Stimulated activated naive CD8-positive, alpha-beta T cell treated with anti-CD3 and anti-CD28 coated beads, Interleukin-15, Interleukin-2, amounts not matched to agents 100 ng/mL and 50 ng/mL, for 24 hours (primary cell): ENCODE results near the gene TIMM44.
A peak's percentile ranks its signal among the peaks of the same experiment; 100 is the strongest.

Source experiments
- H3K27ac Mint-ChIP-seq: one replicate; pipeline ENCODE4 v1.8.0; 2021; ENCODE audit warnings: mild to moderate bottlenecking, mixed read lengths
- H3K27me3 Mint-ChIP-seq: one replicate; pipeline ENCODE4 v1.8.0; 2021; ENCODE audit warnings: mixed read lengths
- H3K36me3 Mint-ChIP-seq: one replicate; pipeline ENCODE4 v1.8.0; 2021; ENCODE audit warnings: low read depth, mixed read lengths
- H3K4me1 Mint-ChIP-seq: one replicate; pipeline ENCODE4 v1.8.0; 2021; ENCODE audit warnings: low read depth, mixed read lengths
- H3K4me3 Mint-ChIP-seq: one replicate; pipeline ENCODE4 v1.8.0; 2021; ENCODE audit warnings: mild to moderate bottlenecking, mixed read lengths
- H3K9me3 Mint-ChIP-seq: one replicate; pipeline ENCODE4 v1.8.0; 2021; ENCODE audit warnings: mixed read lengths

TIMM44 gene, protein sequence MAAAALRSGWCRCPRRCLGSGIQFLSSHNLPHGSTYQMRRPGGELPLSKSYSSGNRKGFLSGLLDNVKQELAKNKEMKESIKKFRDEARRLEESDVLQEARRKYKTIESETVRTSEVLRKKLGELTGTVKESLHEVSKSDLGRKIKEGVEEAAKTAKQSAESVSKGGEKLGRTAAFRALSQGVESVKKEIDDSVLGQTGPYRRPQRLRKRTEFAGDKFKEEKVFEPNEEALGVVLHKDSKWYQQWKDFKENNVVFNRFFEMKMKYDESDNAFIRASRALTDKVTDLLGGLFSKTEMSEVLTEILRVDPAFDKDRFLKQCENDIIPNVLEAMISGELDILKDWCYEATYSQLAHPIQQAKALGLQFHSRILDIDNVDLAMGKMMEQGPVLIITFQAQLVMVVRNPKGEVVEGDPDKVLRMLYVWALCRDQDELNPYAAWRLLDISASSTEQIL

DNA sequence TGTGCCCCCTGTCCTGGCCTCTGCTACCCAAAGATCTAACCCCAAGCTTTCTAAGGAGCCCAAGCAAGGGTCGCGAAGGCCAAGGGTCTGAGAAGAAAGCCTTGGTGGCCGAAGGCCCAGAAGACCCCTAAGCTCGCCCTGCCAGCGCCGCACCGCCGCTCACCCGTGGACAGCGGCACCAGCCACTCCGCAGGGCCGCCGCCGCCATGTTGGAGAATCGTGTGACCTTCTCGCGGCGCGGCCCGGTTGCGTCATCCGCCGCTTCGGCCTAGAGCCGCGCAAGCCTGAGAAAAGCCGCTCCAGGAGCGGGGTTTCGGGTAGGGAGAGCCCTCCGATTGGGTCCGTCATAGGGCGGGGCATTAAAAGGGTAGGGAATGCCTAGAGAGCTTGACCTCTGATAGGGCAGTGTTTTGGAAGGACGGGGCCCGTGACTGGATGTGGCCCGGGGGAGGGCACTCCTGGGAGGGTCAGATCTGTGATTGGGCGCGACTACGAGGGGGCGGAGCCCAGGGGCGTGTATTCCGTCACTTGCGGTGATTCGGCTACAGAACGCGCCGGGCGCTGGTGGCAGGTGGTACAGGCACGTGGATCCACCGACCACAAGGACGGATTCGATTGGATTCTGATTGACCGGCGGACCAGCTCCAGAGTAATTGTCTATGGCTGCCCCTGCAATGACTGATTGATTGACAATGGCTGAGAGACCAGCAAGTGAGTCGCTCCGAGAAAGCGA is at the start of gene TIMM44:
TIMM44 (minus strand) TSS at position 223 of the 733 bp plus-strand sequence; CDS start at position 208, 15 bp downstream.
- H3K27me3 Mint-ChIP-seq, result no peaks in the 10 kb centered on the region
- H3K4me3 Mint-ChIP-seq, result peak within 1 kb of the TSS; percentile 93

DNA sequence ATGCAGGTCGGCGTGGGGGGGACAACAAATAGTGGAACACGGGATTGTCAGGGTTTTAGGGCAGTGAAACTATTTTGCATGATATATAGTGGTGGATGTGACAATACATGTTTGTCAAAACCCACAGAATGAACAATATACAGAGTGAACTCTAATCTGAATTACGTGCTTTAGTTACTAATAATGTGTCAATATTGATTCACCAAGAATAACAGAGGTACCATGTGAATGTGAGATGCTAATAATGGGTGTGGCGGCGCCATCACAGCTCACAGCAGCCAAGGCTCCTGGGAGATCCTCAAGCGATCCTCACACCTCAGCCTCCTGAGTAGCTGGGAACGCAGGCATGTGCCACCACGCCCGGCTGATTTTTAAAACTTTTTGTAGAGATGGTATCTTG is 49.1 kb upstream of the TIMM44 start:
- Mint-ChIP-seq H3K4me1 (peaks cover 37% of the 10 kb centered on the region), H3K4me3 (no peak overlapping the region), H3K27ac (no peak overlapping the region), H3K27me3 (no peaks in the 10 kb centered on the region), H3K36me3 (peaks cover 45% of the 10 kb centered on the region), H3K9me3 (no peaks in the 10 kb centered on the region)

More for the DNA sequence above, at the start of gene TIMM44:
- peaks cover 43% of the 10 kb centered on the region for H3K4me1 Mint-ChIP-seq
- H3K9me3 Mint-ChIP-seq, result no peaks in the 10 kb centered on the region
- H3K36me3 Mint-ChIP-seq, result peaks cover 16% of the 10 kb centered on the region
- peak within 1 kb of the TSS; percentile 98 for H3K27ac Mint-ChIP-seq

DNA sequence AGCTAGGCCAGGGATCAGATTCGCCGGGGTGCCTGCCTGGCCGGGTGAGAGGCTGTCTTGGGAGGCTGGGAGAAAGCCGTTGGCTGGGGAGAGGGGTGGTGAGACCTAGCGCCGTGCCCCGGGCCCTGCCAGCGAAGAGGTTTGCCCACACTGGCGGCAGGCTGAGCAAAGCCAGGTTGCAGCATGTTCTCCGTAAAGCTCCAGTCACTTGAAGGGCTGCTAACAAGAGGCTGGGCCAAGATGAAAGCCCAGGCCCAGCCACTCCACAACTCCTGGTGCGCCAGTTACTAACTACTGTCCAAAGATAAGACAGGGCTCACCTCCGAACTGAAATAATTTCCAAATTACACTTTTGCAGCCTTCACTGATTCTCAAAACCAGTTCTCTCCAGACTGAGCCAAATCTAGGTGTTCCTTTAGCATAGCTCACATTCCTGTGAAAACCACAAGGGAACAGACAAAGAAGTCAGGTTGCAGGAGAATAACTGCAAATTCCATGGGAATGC is 45.7 kb upstream of the TIMM44 start:
- no peak overlapping the region for H3K4me3 Mint-ChIP-seq
- no peaks in the 10 kb centered on the region for H3K9me3 Mint-ChIP-seq
- no peaks in the 10 kb centered on the region for H3K27me3 Mint-ChIP-seq
- no peak overlapping the region for H3K27ac Mint-ChIP-seq
- peaks cover 18% of the 10 kb centered on the region for H3K4me1 Mint-ChIP-seq
- peaks cover 55% of the 10 kb centered on the region for H3K36me3 Mint-ChIP-seq

DNA sequence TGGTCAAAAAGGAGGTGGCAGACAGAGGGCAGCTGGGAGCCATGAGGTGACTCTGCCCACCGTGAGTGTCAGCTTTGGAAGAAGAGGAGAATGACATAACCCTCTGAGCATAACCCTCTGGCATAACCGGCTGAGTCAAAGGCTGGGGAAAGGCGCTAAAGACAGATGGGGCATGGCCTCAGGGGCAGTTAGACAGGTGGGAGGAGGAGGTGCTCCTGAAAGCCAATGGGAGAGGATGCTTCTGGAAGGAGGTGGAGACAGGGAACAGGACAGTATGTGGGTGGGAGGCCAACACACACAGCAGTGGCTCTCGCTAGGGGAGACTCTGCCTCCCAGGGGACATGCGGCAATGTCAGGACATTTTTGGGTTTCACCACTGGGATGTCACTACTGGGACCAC is 44.8 kb upstream of the TIMM44 start:
- Mint-ChIP-seq H3K27me3 (no peaks in the 10 kb centered on the region), H3K27ac (no peak overlapping the region), H3K4me1 (peaks cover 14% of the 10 kb centered on the region), H3K9me3 (no peaks in the 10 kb centered on the region), H3K36me3 (peaks cover 60% of the 10 kb centered on the region), H3K4me3 (no peak overlapping the region)

DNA sequence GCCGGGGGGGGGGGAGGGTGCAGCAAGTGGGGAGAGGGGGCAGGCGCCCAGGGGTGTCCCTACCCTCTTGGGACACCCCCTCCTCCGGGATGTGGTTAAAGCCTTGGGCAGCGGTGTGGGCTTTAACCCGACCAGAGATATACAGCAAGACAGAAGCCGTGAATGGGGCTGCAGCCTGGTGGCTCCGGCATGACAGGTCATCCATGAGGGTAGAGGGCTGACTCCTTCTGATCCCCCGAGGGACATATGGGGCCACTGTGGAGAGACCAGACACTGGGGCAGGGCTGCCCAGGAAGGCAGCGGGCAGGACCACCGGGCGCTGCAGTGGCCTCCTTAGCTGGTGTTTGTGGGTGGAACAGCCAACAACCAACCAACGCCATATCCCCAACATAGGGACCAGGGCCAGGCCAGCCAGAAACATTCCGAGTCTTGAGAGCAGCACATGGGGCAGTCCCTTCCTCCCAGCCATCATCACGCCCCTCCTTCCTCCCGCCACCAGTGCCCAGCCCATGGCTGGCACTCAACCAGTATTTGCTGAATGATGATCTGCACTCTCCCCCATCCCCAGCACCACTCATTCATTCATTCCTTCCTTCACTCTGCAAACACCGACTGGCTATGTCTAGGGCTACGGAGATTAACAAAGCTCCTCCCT is 43.8 kb upstream of the TIMM44 start:
- Mint-ChIP-seq H3K4me3 (no peak overlapping the region), H3K9me3 (no peaks in the 10 kb centered on the region), H3K27me3 (no peaks in the 10 kb centered on the region), H3K36me3 (peaks cover 63% of the 10 kb centered on the region), H3K4me1 (peaks cover 11% of the 10 kb centered on the region), H3K27ac (no peak overlapping the region)

DNA sequence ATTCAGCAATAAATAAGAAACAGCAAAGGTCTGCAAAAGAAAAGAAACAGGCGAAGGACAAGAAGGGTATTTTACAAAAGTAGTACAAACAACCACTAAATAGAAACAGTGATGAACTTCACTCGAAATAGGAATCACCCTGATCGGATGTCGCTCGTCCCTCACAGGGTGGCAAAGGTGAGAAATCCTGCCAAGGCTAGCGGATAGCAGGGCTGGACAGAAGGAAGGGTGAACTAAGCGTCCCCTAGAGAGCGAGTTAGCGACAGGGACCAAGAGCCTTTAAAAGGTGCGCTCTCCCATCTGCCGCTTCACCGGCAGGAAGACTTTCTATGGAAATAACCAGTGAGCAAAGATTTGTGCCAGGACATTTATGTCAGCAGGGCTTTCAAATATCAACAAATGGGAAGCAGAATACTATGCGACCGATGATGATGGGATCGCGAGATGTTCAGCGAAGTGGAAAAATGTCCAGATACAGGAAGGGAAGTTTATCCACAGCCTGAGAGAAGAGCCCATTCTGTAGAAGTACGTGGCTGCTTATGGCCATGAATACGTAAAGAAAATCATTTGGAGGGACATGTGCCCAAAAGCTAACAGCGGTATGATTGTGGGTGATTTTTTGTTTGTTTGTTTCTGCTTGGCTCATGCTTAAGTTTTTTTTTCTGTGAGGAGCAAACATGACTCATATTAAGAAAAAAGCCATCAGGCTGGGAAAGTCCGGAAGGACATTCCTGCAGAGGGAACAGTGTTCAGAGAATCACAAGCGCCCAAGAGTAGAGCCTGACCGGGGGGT is 43.1 kb upstream of the TIMM44 start:
- peaks cover 11% of the 10 kb centered on the region for H3K4me1 Mint-ChIP-seq
- H3K36me3 Mint-ChIP-seq, result peaks cover 62% of the 10 kb centered on the region
- no peak overlapping the region for H3K27ac Mint-ChIP-seq
- H3K4me3 Mint-ChIP-seq, result no peak overlapping the region
- no peaks in the 10 kb centered on the region for H3K9me3 Mint-ChIP-seq
- H3K27me3 Mint-ChIP-seq, result no peaks in the 10 kb centered on the region

DNA sequence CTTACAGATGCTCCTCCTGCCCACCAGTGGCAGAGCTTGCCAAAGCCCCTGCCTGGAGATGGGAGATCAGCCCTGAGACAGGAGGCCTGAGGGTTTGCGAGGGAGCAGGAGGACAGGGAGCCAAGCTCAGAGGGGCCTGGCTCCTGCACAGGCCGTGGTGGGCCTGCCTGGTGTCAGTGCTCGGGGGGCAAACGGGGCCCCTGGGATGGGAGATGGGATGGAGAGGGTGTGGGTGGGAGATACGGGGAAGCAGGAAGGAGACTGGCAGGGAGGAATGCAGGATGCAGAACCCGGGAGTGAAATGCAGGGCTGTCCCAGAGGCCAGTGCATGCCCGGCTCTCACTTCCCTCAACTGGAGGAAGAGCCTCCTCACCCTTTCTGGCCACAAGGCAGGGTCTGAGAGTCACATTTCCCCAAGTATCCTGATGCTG is 42.0 kb upstream of the TIMM44 start:
- H3K4me1 Mint-ChIP-seq, result peaks cover 11% of the 10 kb centered on the region
- H3K27ac Mint-ChIP-seq, result no peak overlapping the region
- no peaks in the 10 kb centered on the region for H3K27me3 Mint-ChIP-seq
- H3K4me3 Mint-ChIP-seq, result no peak overlapping the region
- peaks cover 58% of the 10 kb centered on the region for H3K36me3 Mint-ChIP-seq
- H3K9me3 Mint-ChIP-seq, result no peaks in the 10 kb centered on the region

DNA sequence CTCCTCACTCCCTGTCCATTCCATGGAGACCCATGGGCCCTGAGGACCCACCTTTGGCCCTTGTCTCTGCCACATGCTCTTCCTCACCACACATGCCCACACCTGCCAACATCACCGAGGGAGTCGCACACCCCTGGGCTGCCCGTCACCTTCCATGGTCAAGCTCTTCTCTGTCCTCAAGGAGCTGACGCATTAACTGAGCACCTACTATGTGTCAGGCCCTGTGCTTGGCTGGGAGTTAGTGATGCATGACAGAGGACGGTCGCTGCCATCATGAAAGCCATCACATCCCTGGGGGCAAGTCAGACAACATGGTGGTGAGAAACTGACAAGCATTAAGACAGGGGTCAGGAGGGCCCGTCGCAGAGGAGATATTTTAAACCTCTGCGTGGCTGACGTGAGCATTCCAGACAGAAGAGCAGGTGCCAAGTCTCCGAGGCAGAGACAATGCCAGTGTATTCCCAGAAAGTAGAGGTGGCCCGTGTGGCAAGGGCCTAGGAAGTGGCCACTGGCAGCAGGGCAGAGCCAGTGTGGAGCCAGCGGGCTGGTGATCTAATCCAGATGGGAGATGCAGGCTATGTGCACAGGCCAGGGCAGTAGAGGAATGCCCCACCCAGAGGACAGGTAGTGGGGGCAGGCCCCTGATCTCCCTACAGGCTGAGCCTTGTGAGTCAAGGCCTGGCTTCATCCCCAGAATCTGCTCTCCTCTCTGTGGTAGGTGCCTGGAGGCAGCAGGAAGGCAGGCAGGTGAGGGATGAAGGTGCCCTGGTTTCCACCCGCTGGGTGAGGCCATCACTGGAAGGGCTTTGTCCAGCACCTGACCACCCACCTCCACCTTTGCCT is 40.8 kb upstream of the TIMM44 start:
- Mint-ChIP-seq H3K9me3 (no peaks in the 10 kb centered on the region), H3K4me3 (no peak overlapping the region), H3K27ac (no peak overlapping the region), H3K36me3 (peaks cover 55% of the 10 kb centered on the region), H3K27me3 (no peaks in the 10 kb centered on the region), H3K4me1 (peaks cover 11% of the 10 kb centered on the region)

DNA sequence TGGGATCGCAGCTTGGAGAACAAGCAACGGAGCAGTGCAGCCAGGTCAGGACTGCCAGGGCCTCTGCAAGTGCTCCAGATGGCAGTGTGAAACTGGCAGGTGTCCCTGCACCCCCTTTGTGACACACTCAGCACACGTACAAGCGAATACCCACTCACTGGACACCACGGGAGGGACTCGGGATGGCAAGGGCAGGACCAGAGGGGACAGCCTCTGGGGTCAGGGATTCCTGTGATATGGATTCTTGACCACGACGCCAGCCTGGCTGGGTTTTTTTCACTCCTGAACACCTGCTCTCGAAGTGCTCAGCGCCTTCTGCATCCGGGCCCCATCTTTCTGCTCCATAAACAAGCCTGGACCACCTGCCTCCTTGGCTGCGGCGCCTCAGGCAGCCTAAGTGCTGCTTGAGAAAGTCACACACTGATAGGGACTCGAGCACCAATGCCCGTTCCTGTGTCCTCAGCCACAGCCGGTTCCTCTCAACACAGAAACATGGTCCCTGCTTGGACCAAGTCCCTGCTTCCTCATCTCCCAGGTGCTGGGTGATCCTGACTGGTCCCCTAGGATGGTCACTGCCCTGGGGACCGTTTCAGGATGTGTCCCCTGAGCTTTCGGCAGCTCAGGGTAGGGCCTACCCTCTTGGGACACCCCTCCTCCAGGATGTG is 40.0 kb upstream of the TIMM44 start:
- Mint-ChIP-seq H3K4me1 (peaks cover 11% of the 10 kb centered on the region), H3K36me3 (peaks cover 54% of the 10 kb centered on the region), H3K4me3 (no peak overlapping the region), H3K27ac (no peak overlapping the region), H3K27me3 (no peaks in the 10 kb centered on the region), H3K9me3 (no peaks in the 10 kb centered on the region)

DNA sequence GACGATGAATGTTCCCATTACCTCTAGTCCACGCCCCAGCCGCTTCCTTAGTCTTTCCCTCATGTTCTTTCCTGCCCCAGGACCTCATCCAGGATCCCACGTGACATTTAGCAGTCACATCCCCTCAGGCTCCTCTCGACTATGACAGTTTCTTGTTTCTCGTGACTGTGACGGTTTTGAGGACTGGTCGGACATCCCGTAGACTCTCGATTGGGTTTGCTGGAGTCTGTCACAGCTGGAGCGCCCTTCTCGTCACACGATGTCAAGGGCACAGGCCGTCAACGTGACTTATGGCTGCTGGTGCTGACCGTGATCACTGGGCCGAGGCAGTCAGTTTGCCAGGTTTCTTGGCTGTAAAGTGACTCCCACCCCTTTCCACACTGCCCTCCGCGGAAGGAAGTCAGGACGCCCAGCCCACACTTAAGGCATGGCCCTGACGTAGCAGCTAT is 39.2 kb upstream of the TIMM44 start:
- Mint-ChIP-seq H3K27me3 (no peaks in the 10 kb centered on the region), H3K9me3 (no peaks in the 10 kb centered on the region), H3K4me3 (no peak overlapping the region), H3K27ac (no peak overlapping the region), H3K4me1 (peaks cover 10% of the 10 kb centered on the region), H3K36me3 (peaks cover 48% of the 10 kb centered on the region)

DNA sequence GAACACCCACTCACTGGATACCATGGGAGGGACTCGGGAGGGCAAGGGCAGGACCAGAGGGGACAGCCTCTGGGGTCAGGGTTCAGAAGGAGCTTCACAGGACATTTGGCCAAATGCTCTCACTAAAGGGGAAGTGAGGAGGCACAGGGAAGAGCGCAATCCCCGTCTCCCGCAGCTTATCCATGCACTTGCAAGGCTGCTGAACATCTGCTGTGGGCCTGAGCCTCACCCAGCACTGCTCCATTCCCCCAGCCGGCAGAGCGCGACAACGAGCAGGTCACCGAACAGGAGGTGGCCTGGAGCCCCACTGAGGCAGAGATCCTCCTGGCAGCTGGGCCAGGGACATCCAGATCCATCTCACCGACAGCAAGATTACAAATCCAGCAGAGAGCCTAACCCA is 38.6 kb upstream of the TIMM44 start:
- H3K36me3 Mint-ChIP-seq, result peaks cover 46% of the 10 kb centered on the region
- no peak overlapping the region for H3K4me3 Mint-ChIP-seq
- no peaks in the 10 kb centered on the region for H3K27me3 Mint-ChIP-seq
- H3K4me1 Mint-ChIP-seq, result peaks cover 7% of the 10 kb centered on the region
- H3K9me3 Mint-ChIP-seq, result no peaks in the 10 kb centered on the region
- no peak overlapping the region for H3K27ac Mint-ChIP-seq

DNA sequence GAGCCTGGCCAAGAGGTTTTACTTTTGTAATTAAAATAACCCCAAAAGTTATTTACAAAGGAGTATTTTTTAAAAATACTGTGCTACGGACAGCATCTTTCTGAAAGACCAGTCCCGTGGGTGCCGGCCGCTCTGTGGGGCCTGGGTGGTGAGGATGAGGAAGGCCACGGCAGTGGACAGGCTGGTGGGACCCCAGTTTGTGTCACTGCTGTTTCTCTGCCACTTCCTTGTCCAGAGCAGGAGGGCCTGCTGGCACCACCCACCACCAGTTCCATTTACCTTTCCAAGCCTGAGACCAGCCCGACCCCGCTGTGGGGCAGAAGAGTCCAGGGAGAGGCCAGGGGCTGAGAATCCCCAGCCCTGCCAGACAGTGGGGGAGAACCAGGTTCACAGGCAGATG is 38.2 kb upstream of the TIMM44 start:
- peaks cover 5% of the 10 kb centered on the region for H3K4me1 Mint-ChIP-seq
- no peak overlapping the region for H3K4me3 Mint-ChIP-seq
- H3K36me3 Mint-ChIP-seq, result peaks cover 47% of the 10 kb centered on the region
- no peak overlapping the region for H3K27ac Mint-ChIP-seq
- no peaks in the 10 kb centered on the region for H3K9me3 Mint-ChIP-seq
- H3K27me3 Mint-ChIP-seq, result no peaks in the 10 kb centered on the region

DNA sequence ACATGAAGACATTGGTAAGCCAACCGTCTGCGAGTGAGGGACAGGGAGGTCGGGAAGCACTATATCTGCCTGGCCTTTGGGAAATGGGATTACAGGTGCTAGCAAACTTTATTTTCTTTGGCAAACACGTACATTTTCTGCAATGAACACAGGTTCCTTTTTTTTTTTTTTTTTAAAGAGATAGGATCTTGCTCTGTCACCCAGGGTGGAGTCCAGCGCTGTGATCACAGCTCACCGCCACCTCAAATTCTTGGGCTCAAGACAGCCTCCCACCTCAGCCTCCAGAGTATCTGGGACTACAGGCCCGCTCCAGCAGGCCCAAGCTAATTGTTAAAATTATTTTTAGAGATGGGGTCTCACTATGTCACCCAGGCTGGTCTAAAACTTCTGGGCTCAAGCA is 37.7 kb upstream of the TIMM44 start:
- H3K27ac Mint-ChIP-seq, result no peak overlapping the region
- no peaks in the 10 kb centered on the region for H3K27me3 Mint-ChIP-seq
- no peaks in the 10 kb centered on the region for H3K9me3 Mint-ChIP-seq
- no peak overlapping the region for H3K4me3 Mint-ChIP-seq
- peaks cover 3% of the 10 kb centered on the region for H3K4me1 Mint-ChIP-seq
- peaks cover 42% of the 10 kb centered on the region for H3K36me3 Mint-ChIP-seq
